ENCODE results near the gene PRRT3. TPM values are rescaled to one million over a fixed set of nuclear protein-coding genes. Genes with fewer than 3 reads are reported as not detected.
A peak's percentile ranks its signal among the peaks of the same experiment; 100 is the strongest.

The PRRT3 gene
- total and polyA plus RNA-seq, 2 of the 13 experiments (the other 11 are each of a cell fraction or from before 2014, with no cell fraction given): 0.22 to 0.44 TPM

GRCh38 chr3:9932843-9933560 is 19.2 kb downstream of the PRRT3 start (continued):
- no peak for TF ChIP-seq USF2 (IDR thresholded peaks at IDR 0.05; ENCODE audit: low read depth, low read length)
- no peak for TF ChIP-seq USF2 (CRISPR knock-in tag; IDR thresholded peaks at IDR 0.05; ENCODE audit: borderline replicate concordance)
- TF ChIP-seq KDM5B (CRISPR knock-in tag; IDR thresholded peaks at IDR 0.05; ENCODE audit: borderline replicate concordance): peak; percentile 74
- no peak for TF ChIP-seq ZNF567 (CRISPR knock-in tag; IDR thresholded peaks at IDR 0.05; ENCODE audit: borderline replicate concordance)
- TF ChIP-seq ZEB1 (IDR thresholded peaks at IDR 0.05; ENCODE audit: insufficient replicate concordance, low read depth): no peak
- peak; percentile 78 for TF ChIP-seq HDAC1 (CRISPR knock-in tag; IDR thresholded peaks at IDR 0.05)
- TF ChIP-seq PHF20 (CRISPR knock-in tag; IDR thresholded peaks at IDR 0.05): no peak
- TF ChIP-seq GRHL1 (CRISPR knock-in tag; conservative IDR thresholded peaks at IDR 0.05): no peak
- TF ChIP-seq NCOA1 (CRISPR knock-in tag; IDR thresholded peaks at IDR 0.05): 0 out of 2 replicates have a peak, but pooled peaks have one; percentile 10
- peak; percentile 74 for TF ChIP-seq ZNF18 (CRISPR knock-in tag; IDR thresholded peaks at IDR 0.05; ENCODE audit: insufficient replicate concordance)
- TF ChIP-seq ELK4 (CRISPR knock-in tag; IDR thresholded peaks at IDR 0.05; ENCODE audit: borderline replicate concordance): 0 out of 2 replicates have a peak, but pooled peaks have one; percentile 25
- no peak for TF ChIP-seq ARNTL (CRISPR knock-in tag; IDR thresholded peaks at IDR 0.05)
- 0 out of 2 replicates have a peak, but pooled peaks have one; percentile 73 for TF ChIP-seq MTERF4 (CRISPR knock-in tag; IDR thresholded peaks at IDR 0.05)
- no peak for TF ChIP-seq TCF7 (IDR thresholded peaks at IDR 0.05; ENCODE audit: low read depth)
- TF ChIP-seq SP140L (CRISPR knock-in tag; IDR thresholded peaks at IDR 0.05; ENCODE audit: borderline replicate concordance): no peak
- peak; percentile 79 for TF ChIP-seq THAP9 (CRISPR knock-in tag; IDR thresholded peaks at IDR 0.05; ENCODE audit: borderline replicate concordance)
- TF ChIP-seq SP1 (IDR thresholded peaks at IDR 0.05): no peak
- TF ChIP-seq SP1 (CRISPR knock-in tag; IDR thresholded peaks at IDR 0.05): peak; percentile 9; the same call in 1 of the 2 replicates

Data from HepG2 (cell line).